HG02588 (cell line): ENCODE results near the gene C6orf132.
"Not testable (repeated sequence)": the region's sequence is repeated elsewhere in the genome, so short reads cannot be mapped to it uniquely, and the experiment has no call there.

Source experiments
- ATAC-seq: cut with Tn5 transposase; IDR thresholded peaks from one replicate; pipeline ENCODE4 v1.9.1; 2021; ENCODE audit warnings: mild to moderate bottlenecking, moderate library complexity; ENCODE audit not compliant: unreplicated experiment

Gene C6orf132, protein sequence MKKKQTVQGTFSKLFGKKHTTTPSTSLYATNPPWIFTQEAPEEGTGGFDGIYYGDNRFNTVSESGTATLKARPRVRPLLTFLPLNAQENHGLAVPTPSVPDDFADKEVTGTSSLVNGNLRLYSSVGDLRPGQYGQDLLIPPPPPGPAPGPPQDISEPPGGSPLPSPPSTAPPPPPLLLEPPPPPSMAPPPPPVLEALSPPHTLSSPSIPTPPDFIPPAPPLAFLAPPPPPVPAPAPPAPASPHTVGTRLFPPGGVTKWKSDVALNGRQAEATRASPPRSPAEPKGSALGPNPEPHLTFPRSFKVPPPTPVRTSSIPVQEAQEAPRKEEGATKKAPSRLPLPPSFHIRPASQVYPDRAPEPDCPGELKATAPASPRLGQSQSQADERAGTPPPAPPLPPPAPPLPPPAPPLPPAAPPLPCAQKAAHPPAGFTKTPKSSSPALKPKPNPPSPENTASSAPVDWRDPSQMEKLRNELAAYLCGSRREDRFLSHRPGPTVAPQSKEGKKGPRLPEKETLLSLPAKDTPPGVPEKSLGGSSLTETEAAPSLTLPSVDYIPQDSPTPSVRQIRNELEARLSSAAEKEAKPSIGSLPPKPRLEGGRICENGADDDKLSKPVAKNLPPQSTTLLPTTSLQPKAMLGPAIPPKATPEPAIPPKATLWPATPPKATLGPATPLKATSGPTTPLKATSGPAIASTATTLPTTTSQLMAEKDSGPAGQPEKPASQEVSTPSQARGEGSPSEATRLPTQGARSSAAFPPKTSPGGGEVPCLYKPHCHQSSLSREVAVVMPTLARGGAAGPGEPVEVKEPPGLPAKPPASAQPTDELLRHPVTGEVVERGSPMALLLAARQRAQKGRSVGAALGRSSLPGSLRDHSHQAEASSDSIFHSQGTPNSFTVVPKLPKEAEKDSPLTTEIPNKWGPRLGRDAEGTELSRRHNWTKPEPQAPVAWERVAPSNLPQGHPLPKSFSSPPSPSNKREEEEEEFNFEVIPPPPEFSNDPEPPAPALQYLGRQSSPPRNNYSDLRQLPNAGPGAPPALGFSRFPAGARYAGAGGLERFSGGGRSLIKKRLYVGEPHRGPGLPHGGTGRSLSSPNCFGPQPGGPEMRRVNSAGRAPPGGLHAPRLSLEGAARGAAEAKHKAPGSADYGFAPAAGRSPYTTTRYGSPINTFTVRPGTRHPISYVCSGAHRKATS

DNA sequence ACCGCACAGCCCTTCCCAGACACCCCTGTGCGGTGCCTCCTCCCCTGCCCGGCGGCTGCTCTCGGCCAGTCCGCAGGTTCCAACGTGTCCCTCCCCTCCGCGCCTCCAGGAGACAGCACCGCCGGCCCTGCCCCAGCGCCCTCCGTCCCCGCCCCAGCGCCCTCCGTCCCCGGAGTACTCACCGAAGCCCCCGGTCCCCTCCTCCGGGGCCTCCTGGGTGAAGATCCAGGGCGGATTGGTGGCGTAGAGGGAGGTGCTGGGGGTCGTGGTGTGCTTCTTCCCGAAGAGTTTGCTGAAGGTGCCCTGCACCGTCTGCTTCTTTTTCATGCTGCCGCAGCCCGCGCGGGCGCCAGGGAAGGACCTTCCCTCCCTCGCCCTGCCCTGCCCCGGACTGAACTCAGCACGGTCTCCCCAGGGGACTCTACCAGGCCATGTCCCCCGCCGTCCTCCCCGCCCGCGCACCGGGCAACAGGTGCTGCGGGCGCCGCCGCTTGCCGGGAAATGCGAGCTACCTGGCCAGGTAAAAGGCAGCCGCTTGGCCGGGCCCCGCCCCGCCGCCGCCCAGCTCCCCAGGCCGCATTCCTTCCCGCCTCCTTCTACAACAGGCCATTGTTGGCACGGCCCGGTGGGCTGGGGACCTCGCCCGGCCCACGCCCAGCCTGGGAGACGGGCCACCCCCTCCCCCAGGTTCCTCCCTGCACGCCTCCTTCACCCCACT lies at the start of gene C6orf132:
TSS of gene C6orf132 (minus strand) at position 503 of the 718 bp plus-strand sequence. CDS start at position 327, 176 bp downstream.
- ATAC-seq = no peak

DNA sequence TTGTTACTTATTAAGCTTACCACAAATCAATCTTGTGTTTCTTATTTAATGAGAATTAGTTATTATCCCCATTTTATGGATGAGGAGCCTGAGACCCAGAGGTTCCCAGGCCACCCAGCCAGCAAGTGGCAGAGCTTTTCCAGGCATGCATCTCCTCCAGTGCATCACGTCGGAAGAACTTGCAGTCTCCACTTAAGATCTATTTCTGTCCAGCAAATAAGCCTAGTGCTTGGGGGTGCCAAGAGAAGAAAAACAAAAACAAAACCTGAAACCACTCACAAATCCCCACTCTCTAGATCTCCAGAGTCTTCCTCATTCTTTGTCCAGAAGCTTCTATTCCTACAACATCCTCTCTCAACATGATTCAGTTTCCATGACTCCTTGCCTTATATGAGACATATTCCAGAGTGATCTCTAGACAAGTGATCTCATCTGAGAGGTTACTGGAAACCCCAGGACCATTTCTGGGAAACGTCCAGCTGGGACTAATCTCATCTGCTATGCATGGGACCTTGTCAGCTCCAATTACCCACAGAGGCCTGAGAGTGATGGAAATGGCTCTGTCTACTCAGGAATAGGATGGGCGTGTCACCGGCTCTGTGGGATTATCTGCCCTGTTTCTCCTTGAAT lies 48.2 kb upstream of the C6orf132 start:
- ATAC-seq = no peak

DNA sequence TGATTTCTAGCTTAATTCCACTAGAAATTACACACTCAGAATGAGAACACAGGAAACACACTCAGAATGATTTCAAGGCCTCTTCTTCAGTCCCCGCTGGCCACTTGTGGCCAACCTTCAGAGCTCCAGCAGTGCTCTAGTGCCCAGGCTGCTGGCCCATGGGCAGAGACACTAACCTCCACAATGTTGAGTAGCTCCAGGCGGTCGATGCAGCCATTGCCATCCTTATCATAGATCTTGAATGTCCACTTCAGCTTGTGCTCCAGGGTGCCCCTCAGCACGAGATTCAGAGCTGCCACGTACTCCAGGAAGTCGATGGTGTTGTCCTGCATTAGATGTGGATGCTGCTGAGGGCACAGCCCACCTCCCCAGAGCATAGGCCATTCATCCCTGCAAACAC lies 46.0 kb upstream of the C6orf132 start:
- ATAC-seq = no peak

DNA sequence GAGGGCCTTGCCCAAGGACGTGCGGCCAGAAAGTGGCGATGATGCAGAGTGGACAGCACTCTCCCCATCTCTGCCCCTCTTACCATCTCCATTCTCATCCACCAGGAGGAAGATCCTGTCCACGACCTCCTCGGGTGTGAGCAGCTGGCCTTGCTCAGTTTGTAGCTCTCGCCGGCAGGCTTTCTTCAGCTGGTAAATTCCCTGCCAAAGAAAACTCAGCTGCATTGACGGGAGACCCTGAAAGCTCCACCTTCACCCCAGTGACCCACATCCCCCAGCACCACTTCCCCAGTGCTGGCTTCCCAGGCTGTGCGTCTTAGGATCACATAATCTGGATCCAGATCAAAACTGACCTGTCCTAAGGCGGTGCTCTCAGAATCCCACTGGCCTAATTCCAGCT lies 43.2 kb upstream of the C6orf132 start:
- no peak for ATAC-seq

DNA sequence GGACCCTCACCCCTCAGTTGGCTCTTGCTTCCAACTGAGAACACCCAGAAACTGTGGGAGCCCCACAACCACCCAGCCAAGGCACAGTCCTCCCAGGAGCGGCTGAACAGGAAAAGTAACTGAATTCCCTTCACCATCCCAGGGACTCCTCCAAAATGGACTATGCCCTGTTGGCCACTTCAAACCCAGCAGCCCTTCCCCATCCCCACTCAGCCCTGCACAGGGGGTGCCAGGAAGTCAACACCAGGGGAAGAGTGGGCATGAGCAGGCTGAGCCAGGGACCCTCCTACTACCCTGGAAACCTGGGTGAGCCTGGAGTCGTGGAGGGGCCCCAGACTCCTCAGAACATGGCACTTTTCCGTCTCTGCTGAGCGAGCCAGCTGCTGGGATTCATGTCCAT lies 42.1 kb upstream of the C6orf132 start:
- no peak for ATAC-seq

DNA sequence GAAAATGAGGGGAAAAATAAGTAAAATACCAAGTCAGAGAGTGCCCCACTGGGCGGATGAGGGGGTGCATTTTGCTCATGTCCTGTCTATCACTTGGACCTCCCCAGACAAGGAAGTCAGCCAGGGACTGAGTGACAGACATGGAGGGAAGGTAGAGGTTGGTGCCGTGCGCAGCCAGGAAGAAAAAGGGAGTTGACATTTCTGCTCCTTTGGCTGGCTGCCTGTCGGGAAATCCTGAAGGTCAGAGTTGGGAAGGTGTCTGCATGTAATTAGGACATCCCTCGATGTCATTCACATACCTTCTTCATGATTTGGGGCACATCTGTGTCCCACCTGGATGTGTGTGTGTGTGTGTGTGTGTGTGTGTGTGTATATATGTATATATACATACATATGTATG lies 39.7 kb upstream of the C6orf132 start:
- no peak for ATAC-seq

DNA sequence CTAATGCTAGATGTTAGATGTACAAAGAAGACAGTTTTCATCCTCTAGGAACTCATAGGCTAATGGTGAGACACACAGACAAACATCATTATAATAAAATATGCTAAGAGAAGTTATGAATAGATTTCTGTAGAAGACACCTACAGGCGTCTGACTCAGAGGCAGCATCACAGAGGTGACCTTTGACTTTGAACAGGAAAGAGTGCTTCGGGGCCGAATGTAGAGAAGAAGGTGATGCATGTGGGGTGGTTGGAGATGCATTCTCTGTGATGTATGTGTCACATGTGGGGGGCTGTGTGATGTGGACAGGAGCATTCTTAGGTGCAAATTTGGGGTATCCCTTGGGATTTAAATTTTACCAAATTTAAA lies 37.5 kb upstream of the C6orf132 start:
- ATAC-seq = no peak

DNA sequence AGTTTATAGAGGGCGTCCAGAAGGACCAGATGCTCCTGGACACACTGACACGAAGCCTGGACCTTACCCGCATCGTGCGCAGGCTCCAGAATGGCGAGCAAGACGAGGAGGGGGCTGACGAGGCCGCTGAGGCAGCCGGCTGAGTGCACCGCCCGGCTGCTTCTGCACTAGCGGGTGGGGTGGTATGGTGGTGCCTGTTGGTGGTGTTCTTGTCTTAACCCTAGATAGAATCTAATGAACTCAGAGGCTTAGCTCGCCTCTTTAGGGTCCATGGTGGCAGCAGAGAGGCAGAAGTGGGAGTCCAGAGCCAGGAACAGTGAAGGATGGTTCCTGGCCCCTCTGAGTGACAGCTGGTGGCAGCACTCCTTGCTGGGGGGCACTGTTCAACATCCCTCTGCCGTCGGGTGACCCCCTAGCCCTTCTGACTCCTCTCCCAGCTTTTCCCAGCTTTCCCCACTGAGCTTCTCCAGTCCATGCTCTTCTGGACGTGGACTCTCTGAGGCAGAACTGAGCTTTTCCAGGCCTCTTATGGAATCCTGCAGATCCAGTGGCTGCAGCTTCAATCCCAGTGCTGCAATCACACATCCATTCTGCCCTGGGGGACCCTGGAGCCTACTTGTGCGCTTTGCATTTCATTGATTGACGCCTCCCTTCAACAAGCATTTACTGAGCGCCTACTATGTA lies 37.0 kb upstream of the C6orf132 start:
- ATAC-seq = no peak

DNA sequence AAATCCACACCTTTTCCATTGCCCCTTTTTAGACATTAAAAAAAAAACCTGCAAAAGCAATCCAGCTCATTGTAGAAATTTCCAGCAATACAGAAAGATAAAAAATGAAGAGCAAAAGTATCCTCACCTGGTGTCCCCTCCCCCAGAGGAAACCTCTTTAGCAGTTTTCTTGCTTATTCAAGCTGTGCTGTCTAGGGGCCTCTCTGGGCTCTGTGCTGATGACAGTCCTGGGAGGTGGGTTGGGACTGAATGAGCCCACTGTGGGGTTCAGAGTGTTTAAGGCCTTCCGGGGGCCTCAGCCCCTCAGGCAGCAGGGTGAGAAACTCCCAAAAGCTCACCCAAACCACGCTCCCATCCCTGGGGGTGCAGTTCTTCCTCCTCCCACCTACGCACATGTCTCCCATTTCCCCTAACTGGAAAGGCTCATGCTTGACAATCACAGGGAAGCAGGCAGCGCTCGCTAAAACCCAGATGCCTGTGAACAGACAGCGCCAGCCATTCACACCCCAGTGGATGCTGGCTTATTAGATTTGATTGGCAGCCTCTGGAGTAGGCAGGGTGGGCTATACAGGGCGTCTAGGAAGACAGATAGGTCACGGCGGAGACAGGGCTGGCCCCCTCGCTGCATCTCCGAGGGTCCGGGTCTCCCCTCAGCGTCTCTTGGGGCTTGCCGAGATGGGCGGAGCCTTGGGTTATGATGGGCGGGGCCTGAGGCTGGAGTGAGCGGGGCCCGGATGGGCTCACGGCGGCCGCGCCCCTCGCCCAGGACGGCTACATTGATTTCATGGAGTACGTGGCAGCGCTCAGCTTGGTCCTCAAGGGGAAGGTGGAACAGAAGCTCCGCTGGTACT lies 35.3 kb upstream of the C6orf132 start:
- ATAC-seq = no peak

DNA sequence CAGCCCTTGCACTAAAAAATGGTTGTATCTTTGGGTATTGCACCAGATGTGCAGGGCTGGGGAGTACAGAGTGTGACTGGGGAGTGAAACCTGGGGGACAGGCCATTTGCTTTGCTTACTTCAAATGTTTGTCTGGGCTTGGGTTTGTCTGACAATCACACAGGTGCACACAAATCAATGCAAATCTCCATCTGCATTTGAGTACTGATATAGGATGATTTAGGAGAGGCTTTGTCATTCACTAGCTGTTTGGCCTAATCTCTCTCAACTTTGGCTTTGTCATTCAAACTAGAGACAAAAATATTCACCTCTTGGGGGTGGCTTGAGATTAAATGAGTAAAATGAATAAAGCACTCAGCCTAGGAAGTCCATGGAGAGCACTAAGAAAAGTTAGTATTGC lies 34.6 kb upstream of the C6orf132 start:
- ATAC-seq = no peak

DNA sequence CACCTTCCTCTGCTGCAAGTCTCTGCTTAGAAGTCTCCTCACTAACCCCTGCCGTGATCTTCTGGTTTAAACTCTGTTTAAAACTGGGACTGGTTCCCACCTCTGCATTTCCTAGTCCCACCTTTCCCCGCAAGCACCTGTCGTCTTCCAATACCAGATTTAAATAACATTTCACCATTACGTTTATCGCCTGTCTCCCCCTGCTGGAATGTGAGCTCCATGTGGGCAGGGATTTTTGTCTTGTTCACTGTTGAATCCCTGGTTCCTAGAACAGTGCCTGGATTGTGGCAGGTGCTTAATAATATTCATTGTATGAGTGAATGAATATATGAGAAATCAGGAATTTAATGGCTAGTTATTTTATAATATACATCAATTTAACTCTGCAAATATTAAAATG lies 33.4 kb upstream of the C6orf132 start:
- no peak for ATAC-seq

DNA sequence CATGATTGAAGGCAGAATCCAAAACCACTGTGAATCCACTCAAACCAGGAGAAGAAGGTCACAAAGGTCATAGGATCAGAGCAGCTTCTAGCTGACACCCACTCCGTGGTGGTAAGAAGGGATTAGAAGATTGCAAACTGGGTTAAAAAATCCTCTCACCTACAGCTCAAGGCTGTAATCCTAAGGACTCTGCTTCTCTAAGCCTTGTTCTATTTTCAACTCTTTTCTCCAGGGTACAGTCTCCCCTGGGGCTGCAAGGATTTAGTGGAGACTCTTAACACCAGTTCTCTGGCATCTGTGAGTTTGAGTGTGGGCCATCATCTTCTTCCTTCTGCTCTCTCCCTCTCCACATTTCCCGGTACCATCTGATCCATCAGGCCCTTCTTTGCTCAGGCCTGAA lies 30.7 kb upstream of the C6orf132 start, which contains the start of gene GUCA1A:
TSS of gene GUCA1A (plus strand) at position 264 of the 400 bp plus-strand sequence. CDS start 250 bp downstream, outside the sequence.
- ATAC-seq = no peak

DNA sequence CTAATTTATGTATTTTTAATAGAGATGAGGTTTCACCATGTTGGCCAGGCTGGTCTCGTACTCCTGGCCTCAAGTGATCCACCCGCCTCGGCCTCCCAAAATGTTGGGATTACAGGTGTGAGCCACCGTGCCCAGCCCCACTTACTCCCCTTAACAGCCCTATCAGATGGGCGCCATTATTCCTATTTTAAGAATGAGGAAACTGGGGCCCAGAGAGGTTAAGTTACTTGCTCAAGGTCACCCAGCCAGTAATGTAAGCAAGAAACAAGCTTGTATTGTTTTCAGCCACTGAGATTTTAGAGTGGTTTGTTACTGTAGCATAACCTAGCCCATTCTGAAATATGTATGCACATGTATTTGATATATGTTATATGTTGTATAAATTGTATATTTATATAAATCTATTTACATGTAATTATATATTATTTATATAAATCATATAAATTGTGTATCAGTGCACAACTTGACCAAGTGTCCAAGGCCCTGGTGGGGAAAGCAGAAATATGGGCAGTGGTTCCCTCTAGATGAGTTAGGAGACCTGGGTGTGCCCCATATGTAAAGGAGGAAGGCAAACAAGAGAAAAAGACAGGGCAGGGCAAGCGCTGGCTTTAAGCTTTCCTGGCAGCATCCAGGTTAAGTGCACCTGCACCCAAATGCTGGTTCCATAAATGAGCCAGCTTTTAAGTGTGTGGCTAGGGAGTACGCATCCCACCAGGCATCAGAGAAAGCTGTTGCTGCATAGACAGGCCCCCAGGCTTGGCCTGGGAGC lies 29.6 kb upstream of the C6orf132 start:
- ATAC-seq = no peak

DNA sequence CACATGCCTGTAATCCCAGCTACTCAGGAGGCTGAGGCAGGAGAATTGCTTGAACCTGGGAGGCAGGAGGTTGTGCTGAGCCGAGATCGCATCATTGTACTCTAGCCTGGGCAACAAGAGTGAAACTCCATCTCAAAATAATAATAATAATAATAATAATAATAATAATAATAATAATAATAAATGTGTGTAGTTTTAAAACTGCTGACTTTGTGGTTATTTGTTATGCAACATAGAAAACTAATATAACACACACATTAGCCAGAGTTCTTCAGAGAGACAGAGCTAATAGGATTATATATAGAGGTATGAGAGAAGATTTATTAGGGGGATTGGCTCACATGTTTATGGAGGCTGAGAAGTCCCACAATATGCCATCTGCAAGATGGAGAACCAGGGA lies 27.4 kb upstream of the C6orf132 start:
- ATAC-seq = not testable (repeated sequence)

DNA sequence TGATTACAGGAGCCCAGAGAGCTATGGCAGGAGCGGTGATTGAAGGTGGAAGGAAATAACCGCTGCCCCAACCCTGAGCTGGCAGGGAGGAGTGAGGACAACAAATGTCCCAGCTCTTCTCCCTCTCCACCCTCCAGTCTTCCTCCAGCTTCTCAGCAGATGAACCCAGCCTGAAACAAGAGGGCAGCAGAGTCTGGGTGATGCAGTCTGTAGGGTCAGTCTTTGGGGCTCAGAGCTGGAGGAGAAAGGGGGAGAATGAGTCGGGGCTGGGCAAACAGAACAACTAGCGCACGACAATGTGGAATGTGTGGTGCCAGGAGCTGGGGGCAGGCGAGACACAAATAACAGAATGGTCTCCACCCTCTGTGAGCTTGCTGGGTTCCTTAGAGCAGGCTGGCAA lies 26.2 kb upstream of the C6orf132 start:
- ATAC-seq = no peak

DNA sequence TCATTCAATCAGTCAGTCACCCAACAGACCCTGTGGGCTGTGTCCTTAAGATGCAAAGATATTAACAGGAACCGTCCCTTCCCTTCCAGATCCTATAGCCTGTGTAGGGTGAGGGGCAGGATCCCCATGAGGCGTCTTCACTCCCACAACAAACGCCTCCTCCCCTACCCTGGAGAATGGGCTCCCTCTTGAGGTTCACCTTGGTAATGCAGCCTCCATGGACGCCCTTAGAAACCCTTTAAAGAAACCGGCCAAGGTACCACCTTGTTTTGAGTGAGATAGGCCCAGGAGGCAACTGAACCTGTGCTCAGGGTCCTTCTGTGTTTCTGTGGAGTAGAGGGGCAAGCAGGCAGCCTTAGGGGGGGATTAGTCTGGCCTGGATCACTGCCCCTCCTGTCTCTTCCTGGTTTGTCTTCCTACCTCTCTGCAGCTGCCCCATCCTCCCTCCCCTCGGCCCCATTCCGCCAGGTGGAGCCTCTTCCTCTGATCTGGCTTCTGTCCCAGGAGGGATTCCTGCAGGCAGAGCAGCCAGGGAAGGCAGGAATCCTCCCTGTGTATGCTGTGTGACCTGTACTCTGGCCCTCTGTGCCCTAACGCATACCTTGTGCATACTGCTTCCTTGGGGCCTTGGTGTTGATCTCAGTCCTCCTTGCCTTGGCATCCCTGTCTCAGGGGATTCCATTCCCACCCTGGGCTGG lies 24.2 kb upstream of the C6orf132 start:
- ATAC-seq = no peak

DNA sequence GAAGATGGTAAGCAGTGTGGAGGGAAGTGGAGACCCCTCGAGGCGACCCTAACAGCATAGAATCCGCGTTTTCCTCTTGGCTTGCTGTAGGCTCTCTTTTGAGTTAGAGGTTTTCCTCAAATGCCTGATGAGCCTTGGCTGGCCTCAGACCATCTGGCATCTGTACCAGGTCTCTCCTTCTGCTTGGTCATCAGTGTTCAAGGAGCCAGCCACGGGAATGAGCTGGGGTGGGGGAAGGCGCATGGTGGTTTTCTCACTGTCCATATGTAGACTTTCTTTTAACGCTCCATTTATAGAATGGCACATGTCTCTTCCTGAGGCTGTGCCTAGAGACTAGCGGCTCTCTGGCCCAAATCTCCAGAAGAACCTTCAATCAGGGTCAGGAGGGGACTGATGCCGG lies 22.6 kb upstream of the C6orf132 start:
- ATAC-seq = no peak
